ENCODE data around the gene ABCA1. TPM values are rescaled to one million over a fixed set of nuclear protein-coding genes. Genes with fewer than 3 reads are reported as not detected.

ABCA1 gene
- polyA plus RNA-seq, 1 experiment: 29.6 TPM

DNA sequence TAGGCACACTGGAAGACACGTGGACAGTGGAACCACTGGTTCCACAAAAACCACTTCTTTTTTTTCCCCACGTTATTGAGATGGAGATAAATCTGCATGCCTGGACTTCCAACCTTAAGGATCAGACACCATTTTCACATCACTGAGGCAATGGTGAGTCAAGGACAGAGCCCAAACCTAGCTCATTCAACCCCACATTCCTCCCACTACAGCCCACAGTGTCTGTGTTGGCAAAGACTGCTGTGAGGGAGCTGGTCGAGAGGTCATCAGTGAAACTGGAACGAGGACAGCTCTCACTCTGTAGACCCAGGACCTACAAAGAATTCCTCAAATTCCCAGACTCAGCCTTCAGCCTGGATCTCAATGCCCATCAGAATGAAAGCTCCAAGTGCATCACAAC lies 74.8 kb downstream of the ABCA1 start:
- no peak overlapping the region for H3K27ac ChIP-seq (ENCODE audit: low read depth, low read length)
- no peaks in the 10 kb centered on the region for H3K27me3 ChIP-seq (ENCODE audit: control insufficient read depth, insufficient read depth, low read length)
- H3K9me3 ChIP-seq (ENCODE audit: control insufficient read depth, insufficient read depth, low read length): no peaks in the 10 kb centered on the region
- DNase-seq (ENCODE audit: low read depth, low spot score): no peak
- TF ChIP-seq CTCF (IDR thresholded peaks at IDR 0.05; ENCODE audit: low read depth, low read length): no peak
- POLR2A ChIA-PET: interaction anchor here (1.0 kb wide), 1 partner anchor 10 kb away, joined by 3 read pairs; no protein-coding TSS in a partner anchor
- CTCF ChIA-PET: interaction anchor here (2.3 kb wide), 1 partner anchor 10 kb away, joined by 15 read pairs; no protein-coding TSS in a partner anchor
- no peak overlapping the region for H3K4me3 ChIP-seq (ENCODE audit: low read depth, low read length)

DNA sequence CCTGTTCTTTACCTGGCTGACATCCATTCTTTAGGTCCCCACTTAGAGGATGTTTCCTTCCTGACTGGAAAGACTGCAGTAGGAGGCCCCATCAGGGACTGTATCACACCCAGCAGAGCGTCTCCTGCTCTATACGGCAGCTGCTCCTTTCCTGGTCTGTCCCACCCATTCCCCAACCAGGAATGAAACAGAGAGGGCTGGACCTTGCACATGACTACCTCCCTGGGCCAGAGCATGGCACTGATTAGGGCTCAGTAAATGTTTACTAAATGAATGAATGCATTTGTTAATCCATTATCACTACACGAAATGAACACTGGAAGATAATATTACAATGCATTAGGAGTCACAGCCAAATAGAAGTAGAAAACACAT lies 76.4 kb downstream of the ABCA1 start:
- ChIA-PET CTCF (no interaction called here), POLR2A (no interaction called here)
- Histone ChIP-seq H3K4me3 (ENCODE audit: low read depth, low read length) (no peak overlapping the region), H3K27me3 (ENCODE audit: control insufficient read depth, insufficient read depth, low read length) (no peaks in the 10 kb centered on the region), H3K9me3 (ENCODE audit: control insufficient read depth, insufficient read depth, low read length) (no peaks in the 10 kb centered on the region), H3K27ac (ENCODE audit: low read depth, low read length) (no peak overlapping the region)
- no peak for DNase-seq (ENCODE audit: low read depth, low spot score)
- no peak for TF ChIP-seq CTCF (IDR thresholded peaks at IDR 0.05; ENCODE audit: low read depth, low read length)

DNA sequence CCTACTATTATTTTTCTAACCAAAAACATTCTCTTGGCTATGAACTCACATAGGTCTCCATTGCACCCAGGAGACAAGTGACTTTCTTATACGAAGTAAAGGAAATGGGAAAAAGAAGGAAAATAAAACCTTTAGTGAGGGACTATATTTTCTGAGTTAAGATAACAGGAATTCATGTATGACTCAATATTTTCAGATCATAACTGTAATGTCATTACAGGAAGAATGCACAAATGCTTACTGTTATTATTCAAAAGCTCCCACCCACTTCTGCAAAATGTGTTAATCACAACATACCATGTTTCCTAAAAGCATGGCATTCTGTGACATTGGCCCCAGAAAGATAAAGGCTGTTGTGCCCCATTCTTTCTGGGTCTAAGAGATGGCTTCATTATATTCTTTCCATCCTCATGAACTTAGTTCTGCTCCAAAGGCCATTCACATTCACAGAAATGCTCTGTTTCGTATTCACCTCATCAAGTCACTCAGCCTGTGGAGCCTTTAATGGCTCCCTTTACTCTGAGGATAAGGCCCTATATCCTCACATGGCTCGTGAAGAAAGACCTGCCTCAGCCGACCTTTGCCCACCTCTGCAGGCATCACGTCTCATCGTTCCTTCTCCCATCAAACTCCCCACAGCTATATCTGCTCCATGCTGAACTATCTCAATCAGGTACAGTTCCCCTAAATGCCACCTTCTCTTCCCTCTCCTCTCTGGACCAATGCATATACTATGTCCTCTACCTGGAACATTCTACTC lies 77.0 kb downstream of the ABCA1 start:
- TF ChIP-seq CTCF (IDR thresholded peaks at IDR 0.05; ENCODE audit: low read depth, low read length): no peak
- Histone ChIP-seq H3K27me3 (ENCODE audit: control insufficient read depth, insufficient read depth, low read length) (no peaks in the 10 kb centered on the region), H3K9me3 (ENCODE audit: control insufficient read depth, insufficient read depth, low read length) (no peaks in the 10 kb centered on the region), H3K4me3 (ENCODE audit: low read depth, low read length) (no peak overlapping the region), H3K27ac (ENCODE audit: low read depth, low read length) (no peak overlapping the region)
- CTCF ChIA-PET: interaction anchor here (0.9 kb wide), 1 partner anchor 12 kb away, joined by 3 read pairs; no protein-coding TSS in a partner anchor
- DNase-seq (ENCODE audit: low read depth, low spot score): no peak
- POLR2A ChIA-PET: no interaction called here

- Histone ChIP-seq H3K9me3 (ENCODE audit: control insufficient read depth, insufficient read depth, low read length) (no peaks in the 10 kb centered on the region), H3K27me3 (ENCODE audit: control insufficient read depth, insufficient read depth, low read length) (no peaks in the 10 kb centered on the region), H3K27ac (ENCODE audit: low read depth, low read length) (no peak overlapping the region), H3K4me3 (ENCODE audit: low read depth, low read length) (no peak overlapping the region)
- no peak for DNase-seq (ENCODE audit: low read depth, low spot score)
- ChIA-PET CTCF (interaction anchor here (1.1 to 2.0 kb wide), 4 partner anchors 14 to 567 kb away, joined by 3 to 10 read pairs (median 6); no protein-coding TSS in a partner anchor), POLR2A (no interaction called here)
- no peak for TF ChIP-seq CTCF (IDR thresholded peaks at IDR 0.05; ENCODE audit: low read depth, low read length)
These were observed 78.9 kb downstream of the ABCA1 start for GRCh38 chr9:104849023-104849422.

DNA sequence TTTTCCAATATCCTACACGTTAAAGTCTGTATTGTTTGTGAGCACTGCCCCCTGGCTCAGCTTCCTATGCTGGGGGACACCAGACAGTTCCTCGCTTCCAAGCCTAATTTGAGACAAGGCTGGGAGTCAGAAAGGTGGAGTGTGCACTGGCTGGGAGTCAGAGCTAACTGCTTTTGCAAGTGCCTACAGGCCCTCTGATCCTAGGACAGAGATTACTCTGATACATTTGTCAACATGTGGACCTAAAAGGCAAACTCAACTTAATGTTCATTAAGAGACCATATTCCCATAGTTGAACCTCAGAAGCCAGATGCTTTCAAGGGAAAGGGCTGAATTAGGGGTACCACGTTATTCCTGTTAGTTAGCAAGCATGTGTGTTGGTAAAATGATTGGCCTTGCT lies 83.2 kb downstream of the ABCA1 start:
- no peaks in the 10 kb centered on the region for H3K27me3 ChIP-seq (ENCODE audit: control insufficient read depth, insufficient read depth, low read length)
- CTCF ChIA-PET: no interaction called here
- TF ChIP-seq CTCF (IDR thresholded peaks at IDR 0.05; ENCODE audit: low read depth, low read length): no peak
- no peak for DNase-seq (ENCODE audit: low read depth, low spot score)
- H3K9me3 ChIP-seq (ENCODE audit: control insufficient read depth, insufficient read depth, low read length): no peaks in the 10 kb centered on the region
- H3K27ac ChIP-seq (ENCODE audit: low read depth, low read length): no peak overlapping the region
- POLR2A ChIA-PET: no interaction called here
- no peak overlapping the region for H3K4me3 ChIP-seq (ENCODE audit: low read depth, low read length)
